Endothelial cell (in vitro differentiated cells): ENCODE data around the gene SDCBP2. TPM values are rescaled to one million over a fixed set of nuclear protein-coding genes. Genes with fewer than 3 reads are reported as not detected.
A peak's percentile ranks its signal among the peaks of the same experiment; 100 is the strongest.

ENCODE experiments used
- DNase-seq: peaks from one replicate; pipeline ENCODE4 v3.0.0; 2021; ENCODE audit warnings: low spot score
- H3K27ac Mint-ChIP-seq: one replicate; pipeline ENCODE4 v1.8.0; 2021; ENCODE audit warnings: mixed read lengths, inconsistent platforms; ENCODE audit not compliant: unreplicated experiment
- H3K27me3 Mint-ChIP-seq: one replicate; pipeline ENCODE4 v1.8.0; 2021; ENCODE audit warnings: mild to moderate bottlenecking, moderate library complexity, mixed read lengths, inconsistent platforms; ENCODE audit not compliant: unreplicated experiment
- H3K36me3 Mint-ChIP-seq: one replicate; pipeline ENCODE4 v1.8.0; 2021; ENCODE audit warnings: mild to moderate bottlenecking, low read depth, mixed read lengths, inconsistent platforms; ENCODE audit not compliant: unreplicated experiment
- H3K4me1 Mint-ChIP-seq: one replicate; pipeline ENCODE4 v1.8.0; 2021; ENCODE audit warnings: mild to moderate bottlenecking, mixed read lengths, inconsistent platforms; ENCODE audit not compliant: unreplicated experiment
- H3K4me3 Mint-ChIP-seq: one replicate; pipeline ENCODE4 v1.8.0; 2021; ENCODE audit warnings: mild to moderate bottlenecking, mixed read lengths, inconsistent platforms; ENCODE audit not compliant: unreplicated experiment
- H3K9me3 Mint-ChIP-seq: one replicate; pipeline ENCODE4 v1.8.0; 2021; ENCODE audit warnings: mixed read lengths, inconsistent platforms; ENCODE audit not compliant: unreplicated experiment
- total RNA-seq: library from RNA; stranded (reverse); fragmentation: NEBNext Ultra II Directional; extraction: Animal tissue kit (Norgen Biotek cat#: 25700); gene quantifications from one replicate; pipeline ENCODE4 v1.2.1, GENCODE V29; 2021; ENCODE audit not compliant: unreplicated experiment
- TF ChIP-seq, protein P1 (sequence below): fragments of 200-600 bp; sonication (generic); IDR thresholded peaks from one replicate; pipeline ENCODE4 v1.5.0; 2021; ENCODE audit warnings: antibody characterized with exemption; ENCODE audit not compliant: unreplicated experiment

SDCBP2 gene
- total RNA-seq, 1 donor from 2014 or later, result 10.1 TPM

- Mint-ChIP-seq H3K27me3 (peaks cover 11% of the 10 kb centered on the region), H3K9me3 (no peaks in the 10 kb centered on the region), H3K36me3 (no peaks in the 10 kb centered on the region), H3K4me1 (peaks cover 47% of the 10 kb centered on the region), H3K4me3 (no peak overlapping the region), H3K27ac (no peak overlapping the region)
- TF ChIP-seq, protein P1, sequence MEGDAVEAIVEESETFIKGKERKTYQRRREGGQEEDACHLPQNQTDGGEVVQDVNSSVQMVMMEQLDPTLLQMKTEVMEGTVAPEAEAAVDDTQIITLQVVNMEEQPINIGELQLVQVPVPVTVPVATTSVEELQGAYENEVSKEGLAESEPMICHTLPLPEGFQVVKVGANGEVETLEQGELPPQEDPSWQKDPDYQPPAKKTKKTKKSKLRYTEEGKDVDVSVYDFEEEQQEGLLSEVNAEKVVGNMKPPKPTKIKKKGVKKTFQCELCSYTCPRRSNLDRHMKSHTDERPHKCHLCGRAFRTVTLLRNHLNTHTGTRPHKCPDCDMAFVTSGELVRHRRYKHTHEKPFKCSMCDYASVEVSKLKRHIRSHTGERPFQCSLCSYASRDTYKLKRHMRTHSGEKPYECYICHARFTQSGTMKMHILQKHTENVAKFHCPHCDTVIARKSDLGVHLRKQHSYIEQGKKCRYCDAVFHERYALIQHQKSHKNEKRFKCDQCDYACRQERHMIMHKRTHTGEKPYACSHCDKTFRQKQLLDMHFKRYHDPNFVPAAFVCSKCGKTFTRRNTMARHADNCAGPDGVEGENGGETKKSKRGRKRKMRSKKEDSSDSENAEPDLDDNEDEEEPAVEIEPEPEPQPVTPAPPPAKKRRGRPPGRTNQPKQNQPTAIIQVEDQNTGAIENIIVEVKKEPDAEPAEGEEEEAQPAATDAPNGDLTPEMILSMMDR, result no peak
- DNase-seq, result no peak
These were observed 4.9 kb downstream of the SDCBP2 start for GRCh38 chr20:1323830-1324597.

GRCh38 chr20:1323256-1323655 is 5.7 kb downstream of the SDCBP2 start:
- Mint-ChIP-seq H3K27ac (peak overlapping the region; percentile 92), H3K9me3 (no peaks in the 10 kb centered on the region), H3K27me3 (peaks cover 11% of the 10 kb centered on the region), H3K36me3 (no peaks in the 10 kb centered on the region), H3K4me3 (no peak overlapping the region), H3K4me1 (peaks cover 46% of the 10 kb centered on the region)
- TF ChIP-seq, protein P1, result no peak
- no peak for DNase-seq

DNA sequence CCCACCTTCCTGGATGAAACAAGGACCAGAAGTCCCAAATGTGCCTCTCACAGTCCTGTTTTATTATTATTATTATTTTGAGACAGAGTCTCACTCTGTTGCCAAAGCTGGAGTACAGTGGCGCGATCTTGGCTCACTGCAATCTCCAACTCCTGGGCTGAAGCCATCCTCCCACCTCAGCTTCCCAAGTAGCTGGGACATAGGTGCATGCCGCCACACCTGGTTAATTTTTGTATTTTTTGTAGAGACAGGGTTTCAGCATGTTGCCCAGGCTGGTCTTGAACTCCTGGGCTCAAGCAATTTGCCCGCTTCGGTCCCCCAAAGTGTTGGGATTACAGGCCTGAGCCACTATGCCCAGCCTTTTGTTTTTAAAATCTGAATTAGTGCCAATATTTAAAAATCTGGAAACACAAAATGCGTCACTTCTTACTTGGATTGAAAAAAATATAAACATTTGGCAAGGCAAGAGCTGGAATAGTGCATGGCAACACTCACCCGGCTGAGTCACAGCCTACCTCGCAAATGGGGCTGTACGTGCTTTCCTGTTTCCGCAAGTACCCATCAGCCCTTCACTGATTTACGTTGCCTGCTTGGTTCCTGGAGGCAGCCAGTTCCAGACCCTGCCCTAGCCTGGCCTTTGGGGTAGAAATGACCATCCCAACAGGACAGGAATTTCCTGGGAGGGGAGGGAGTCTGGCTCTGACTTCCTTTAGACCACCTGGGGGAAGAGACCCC is 6.3 kb downstream of the SDCBP2 start:
- H3K27ac Mint-ChIP-seq, result peak overlapping the region; percentile 92
- H3K36me3 Mint-ChIP-seq, result no peaks in the 10 kb centered on the region
- peaks cover 9% of the 10 kb centered on the region for H3K27me3 Mint-ChIP-seq
- peaks cover 42% of the 10 kb centered on the region for H3K4me1 Mint-ChIP-seq
- no peak overlapping the region for H3K4me3 Mint-ChIP-seq
- TF ChIP-seq, protein P1, result no peak
- no peak for DNase-seq
- H3K9me3 Mint-ChIP-seq, result no peaks in the 10 kb centered on the region

- TF ChIP-seq, protein P1, result no peak
- no peak for DNase-seq
- Mint-ChIP-seq H3K9me3 (no peaks in the 10 kb centered on the region), H3K27me3 (peaks cover 9% of the 10 kb centered on the region), H3K4me3 (no peak overlapping the region), H3K36me3 (peaks cover 3% of the 10 kb centered on the region), H3K4me1 (peaks cover 33% of the 10 kb centered on the region), H3K27ac (peak overlapping the region; percentile 92)
These were observed 7.3 kb downstream of the SDCBP2 start for GRCh38 chr20:1321654-1321939.
